HCT116 (cell line): ENCODE measurements around the gene NOBOX. TPM values are rescaled to one million over a fixed set of nuclear protein-coding genes. Genes with fewer than 3 reads are reported as not detected.

Experiments
- ATAC-seq: fragments of 200-7000 bp; cut with Tn5 transposase; 2 replicates; pipeline ENCODE4 v1.9.1; 2020; ENCODE audit warnings: mild to moderate bottlenecking, moderate library complexity
- BruUV-seq: library from RNA; stranded (reverse); fragments of 400-500 nt; replicated peaks from 2 replicates; lab custom pipeline; 2021; lab: Mats Ljungman, UMichigan
- CTCF ChIA-PET: fragments of 300-600 bp; sonication (Branson Sonifier 250); formaldehyde crosslinking; loops from one replicate; lab custom pipeline; 2021; ENCODE audit warnings: antibody characterized with exemption; lab: Charles Lee
- POLR2A ChIA-PET: fragments of 300-600, 350-600 bp; sonication (Branson Sonifier 250); formaldehyde crosslinking; loops from one replicate; lab custom pipeline; 2021; ENCODE audit warnings: antibody characterized with exemption; lab: Charles Lee
- RAD21 ChIA-PET, 2 experiments: fragments of 300-600 bp; sonication (Branson Sonifier 250); formaldehyde crosslinking; loops; one replicate each; lab custom pipeline; 2023; ENCODE audit warnings: low total read pairs in 2 of 2; ENCODE audit not compliant: uncharacterized antibody in 2 of 2, unreplicated experiment in 2 of 2, low non-redundant PET in 1 of 2; lab: Charles Lee
- DNase-seq: peaks from one replicate; pipeline ENCODE4 v3.0.0-alpha.2; 2010; ENCODE audit warnings: low read depth, low spot score
- H2AFZ ChIP-seq: fragments of 200-600 bp; shearing (Covaris generic), sonication (generic); 2 replicates; pipeline ENCODE4 v1.6.1; 2017; ENCODE audit warnings: low read depth, mixed run types, mixed read lengths, antibody characterized with exemption, low read length; ENCODE audit not compliant: poor library complexity, severe bottlenecking
- H3K27ac ChIP-seq: 2 replicates; pipeline ENCODE4 v1.5.1; 2012; ENCODE audit warnings: low read depth, low read length
- H3K27me3 ChIP-seq: fragments of 200-600 bp; sonication (generic); 2 replicates; pipeline ENCODE4 v1.6.1; 2016; ENCODE audit warnings: mixed run types, low read length, mixed read lengths; ENCODE audit not compliant: insufficient read depth
- H3K36me3 ChIP-seq, 2 experiments: fragments of 200-500 bp in 1 of 2; fragments of 200-600 bp in 1 of 2; sonication (Bioruptor generic) in 1 of 2; sonication (generic) in 1 of 2; 2 replicates each; pipeline versions ENCODE4 v1.5.1 to v1.6.1; 2014 to 2016; ENCODE audit warnings: low read length in 2 of 2, inconsistent platforms in 1 of 2, mixed read lengths in 1 of 2, mixed run types in 1 of 2; ENCODE audit not compliant: insufficient read depth in 2 of 2, control insufficient read depth in 1 of 2
- H3K4me1 ChIP-seq, 2 experiments: fragments of 200-600 bp in 1 of 2; sonication (generic) in 1 of 2; 2 replicates each; pipeline versions ENCODE4 v1.5.1 to v1.6.1; 2012 to 2017; ENCODE audit warnings: low read length in 2 of 2, inconsistent platforms in 1 of 2, mild to moderate bottlenecking in 1 of 2, mixed read lengths in 1 of 2, mixed run types in 1 of 2, moderate library complexity in 1 of 2; ENCODE audit not compliant: insufficient read depth in 2 of 2, control insufficient read depth in 1 of 2
- H3K4me2 ChIP-seq: fragments of 200-600 bp; sonication (generic); 2 replicates; pipeline ENCODE4 v1.6.1; 2017; ENCODE audit warnings: mixed run types, low read length, mixed read lengths
- H3K4me3 ChIP-seq, 2 experiments: fragments of 200-600 bp in 1 of 2; sonication (generic) in 1 of 2; replicated peaks in 1 of 2; 2 replicates each; pipeline ENCODE4 v1.5.1; 2011 to 2016; ENCODE audit warnings: low read length in 2 of 2, control low read depth in 1 of 2, low read depth in 1 of 2, mild to moderate bottlenecking in 1 of 2, mixed read lengths in 1 of 2, mixed run types in 1 of 2
- H3K79me2 ChIP-seq: fragments of 200-600 bp; sonication (generic); 2 replicates; pipeline ENCODE4 v1.6.1; 2017; ENCODE audit warnings: mild to moderate bottlenecking, mixed run types, low read length, moderate library complexity, mixed read lengths; ENCODE audit not compliant: insufficient read depth
- H3K9ac ChIP-seq: fragments of 200-600 bp; sonication (generic); 2 replicates; pipeline ENCODE4 v1.6.1; 2016; ENCODE audit warnings: low read length, mixed read lengths
- H3K9me2 ChIP-seq: fragments of 200-600 bp; sonication (generic), shearing (Covaris generic); 2 replicates; pipeline ENCODE4 v1.6.1; 2017; ENCODE audit warnings: mixed run types, mild to moderate bottlenecking, moderate library complexity; ENCODE audit not compliant: insufficient read depth
- H3K9me3 ChIP-seq, 2 experiments: fragments of 200-500 bp in 1 of 2; fragments of 200-600 bp in 1 of 2; sonication (Bioruptor generic) in 1 of 2; sonication (generic) in 1 of 2; 2 replicates each; pipeline ENCODE4 v1.6.1; 2014 to 2017; ENCODE audit warnings: low read length in 2 of 2, mixed read lengths in 2 of 2, inconsistent platforms in 1 of 2, low read depth in 1 of 2, mild to moderate bottlenecking in 1 of 2, mixed run types in 1 of 2, moderate library complexity in 1 of 2; ENCODE audit not compliant: control insufficient read depth in 1 of 2, insufficient read depth in 1 of 2
- H4K20me1 ChIP-seq: fragments of 200-600 bp; sonication (generic), shearing (Covaris generic); 2 replicates; pipeline ENCODE4 v1.6.1; 2017; ENCODE audit warnings: mixed run types, mild to moderate bottlenecking, moderate library complexity; ENCODE audit not compliant: insufficient read depth
- CBX3 ChIP-seq: IDR thresholded peaks from 2 replicates; pipeline ENCODE4 v1.6.1; 2012; ENCODE audit warnings: low read depth
- CEBPB ChIP-seq: IDR thresholded peaks from 2 replicates; pipeline ENCODE4 v1.6.1; 2012; ENCODE audit warnings: low read depth
- ELF1 ChIP-seq: IDR thresholded peaks from 2 replicates; pipeline ENCODE4 v1.6.1; 2012; ENCODE audit warnings: low read depth, borderline replicate concordance
- POLR2AphosphoS5 ChIP-seq: IDR thresholded peaks from 2 replicates; pipeline ENCODE4 v1.6.1; 2011; ENCODE audit warnings: mild to moderate bottlenecking, low read depth, low read length, moderate library complexity
- SRF ChIP-seq: IDR thresholded peaks from 2 replicates; pipeline ENCODE4 v1.6.1; 2012; ENCODE audit warnings: low read depth
- TCF7L2 ChIP-seq: IDR thresholded peaks from 2 replicates; pipeline ENCODE4 v1.7.0; 2011; ENCODE audit warnings: borderline replicate concordance, inconsistent platforms; ENCODE audit not compliant: insufficient read depth, insufficient read length; ENCODE audit errors: extremely low read depth
- YY1 ChIP-seq: IDR thresholded peaks from 2 replicates; pipeline ENCODE4 v1.6.1; 2011; ENCODE audit warnings: low read length, low read depth, moderate library complexity, mild to moderate bottlenecking; ENCODE audit not compliant: insufficient replicate concordance; ENCODE audit errors: extremely low read depth
- ZFX ChIP-seq: fragments of 450-650 bp; IDR thresholded peaks from 2 replicates; pipeline ENCODE4 v1.6.1; 2017
- ZNF274 ChIP-seq: fragments of 200-500 bp; sonication (Bioruptor generic); IDR thresholded peaks from 2 replicates; pipeline ENCODE4 v1.6.1; 2014; ENCODE audit warnings: mild to moderate bottlenecking, low read depth, low read length, inconsistent platforms
- intact Hi-C: fragments of 100-400 bp; cut with micrococcal nuclease; formaldehyde crosslinking; loops from 2 replicates; pipeline ENCODE4 v1.10.0; 2022
- total RNA-seq: library from RNA; stranded (reverse); gene quantifications from one replicate; pipeline ENCODE4 v1.2.1, GENCODE V29; 2021; ENCODE audit not compliant: unreplicated experiment
- TF ChIP-seq, protein P1 (sequence below): IDR thresholded peaks from 2 replicates; pipeline ENCODE4 v1.6.1; 2012; ENCODE audit warnings: low read depth
- TF ChIP-seq, protein P2 (sequence below), 3 experiments: fragments of 200-600 bp in 1 of 3; sonication (generic) in 1 of 3; IDR thresholded peaks in 2 of 3; conservative IDR thresholded peaks in 1 of 3; 2 replicates each; pipeline ENCODE4 v1.5.1; 2012 to 2017; ENCODE audit warnings: low read depth in 2 of 3, low read length in 2 of 3, antibody characterized with exemption in 1 of 3, borderline replicate concordance in 1 of 3, control low read depth in 1 of 3, mild to moderate bottlenecking in 1 of 3, mixed read lengths in 1 of 3, mixed run types in 1 of 3, moderate library complexity in 1 of 3; ENCODE audit not compliant: insufficient read depth in 1 of 3
- TF ChIP-seq, protein P3 (sequence below): IDR thresholded peaks from 2 replicates; pipeline ENCODE4 v1.6.1; 2011; ENCODE audit warnings: mild to moderate bottlenecking, low read length, moderate library complexity; ENCODE audit not compliant: insufficient replicate concordance; ENCODE audit errors: extremely low read depth

NOBOX gene
- total RNA-seq, 1 experiment from 2014 or later, result not detected

DNA sequence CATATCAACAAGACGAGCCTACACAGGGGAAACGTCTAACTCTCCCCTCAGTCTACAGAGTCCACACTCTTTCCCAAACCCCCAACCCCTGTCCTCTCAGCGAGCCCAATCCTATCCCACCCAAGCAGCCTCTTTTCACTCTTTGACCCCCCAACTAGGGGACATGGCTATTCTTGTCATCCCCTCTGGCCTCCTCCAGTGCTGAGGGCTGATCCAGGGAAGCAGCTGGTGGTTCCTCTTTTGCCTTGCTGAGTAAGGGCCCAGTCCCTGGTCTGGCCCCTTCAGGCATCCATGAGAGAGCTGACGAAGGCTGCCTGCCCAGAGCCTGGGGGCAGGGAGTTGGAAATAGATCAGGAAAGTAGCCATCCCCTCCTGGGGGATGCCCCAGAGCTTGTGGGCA is 6.4 kb downstream of the NOBOX start:
- Histone ChIP-seq H2AFZ (no peak overlapping the region), H3K9ac (no peak overlapping the region), H3K4me3 (no peak overlapping the region), H4K20me1 (no peaks in the 10 kb centered on the region), H3K9me3 (no peaks in the 10 kb centered on the region), H3K79me2 (no peaks in the 10 kb centered on the region), H3K4me2 (no peak overlapping the region), H3K27me3 (0 out of 2 replicates have a peak, but pooled peaks cover under 1% of the 10 kb centered on the region), H3K9me2 (no peaks in the 10 kb centered on the region), H3K27ac (no peak overlapping the region), H3K36me3 (no peaks in the 10 kb centered on the region), H3K4me1 (peaks cover 0 to 1% of the 10 kb centered on the region in 2 experiments; a peak in 1 of 4 replicates)
- ChIA-PET CTCF (no interaction called here), RAD21 (no interaction called here), POLR2A (no interaction called here)
- DNase-seq (no peak), ATAC-seq (no peak)
- BruUV-seq, result no TSS peak
- intact Hi-C loops, result no loop called here
- no peak for TF ChIP-seq SRF
- no peak for TF ChIP-seq ZFX
- no peak for TF ChIP-seq CBX3
- TF ChIP-seq ELF1, result no peak
- TF ChIP-seq POLR2AphosphoS5, result no peak
- no peak for TF ChIP-seq ZNF274
- no peak for TF ChIP-seq TCF7L2
- no peak for TF ChIP-seq YY1
- TF ChIP-seq, protein P1, sequence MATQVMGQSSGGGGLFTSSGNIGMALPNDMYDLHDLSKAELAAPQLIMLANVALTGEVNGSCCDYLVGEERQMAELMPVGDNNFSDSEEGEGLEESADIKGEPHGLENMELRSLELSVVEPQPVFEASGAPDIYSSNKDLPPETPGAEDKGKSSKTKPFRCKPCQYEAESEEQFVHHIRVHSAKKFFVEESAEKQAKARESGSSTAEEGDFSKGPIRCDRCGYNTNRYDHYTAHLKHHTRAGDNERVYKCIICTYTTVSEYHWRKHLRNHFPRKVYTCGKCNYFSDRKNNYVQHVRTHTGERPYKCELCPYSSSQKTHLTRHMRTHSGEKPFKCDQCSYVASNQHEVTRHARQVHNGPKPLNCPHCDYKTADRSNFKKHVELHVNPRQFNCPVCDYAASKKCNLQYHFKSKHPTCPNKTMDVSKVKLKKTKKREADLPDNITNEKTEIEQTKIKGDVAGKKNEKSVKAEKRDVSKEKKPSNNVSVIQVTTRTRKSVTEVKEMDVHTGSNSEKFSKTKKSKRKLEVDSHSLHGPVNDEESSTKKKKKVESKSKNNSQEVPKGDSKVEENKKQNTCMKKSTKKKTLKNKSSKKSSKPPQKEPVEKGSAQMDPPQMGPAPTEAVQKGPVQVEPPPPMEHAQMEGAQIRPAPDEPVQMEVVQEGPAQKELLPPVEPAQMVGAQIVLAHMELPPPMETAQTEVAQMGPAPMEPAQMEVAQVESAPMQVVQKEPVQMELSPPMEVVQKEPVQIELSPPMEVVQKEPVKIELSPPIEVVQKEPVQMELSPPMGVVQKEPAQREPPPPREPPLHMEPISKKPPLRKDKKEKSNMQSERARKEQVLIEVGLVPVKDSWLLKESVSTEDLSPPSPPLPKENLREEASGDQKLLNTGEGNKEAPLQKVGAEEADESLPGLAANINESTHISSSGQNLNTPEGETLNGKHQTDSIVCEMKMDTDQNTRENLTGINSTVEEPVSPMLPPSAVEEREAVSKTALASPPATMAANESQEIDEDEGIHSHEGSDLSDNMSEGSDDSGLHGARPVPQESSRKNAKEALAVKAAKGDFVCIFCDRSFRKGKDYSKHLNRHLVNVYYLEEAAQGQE, result no peak
- TF ChIP-seq, protein P2, sequence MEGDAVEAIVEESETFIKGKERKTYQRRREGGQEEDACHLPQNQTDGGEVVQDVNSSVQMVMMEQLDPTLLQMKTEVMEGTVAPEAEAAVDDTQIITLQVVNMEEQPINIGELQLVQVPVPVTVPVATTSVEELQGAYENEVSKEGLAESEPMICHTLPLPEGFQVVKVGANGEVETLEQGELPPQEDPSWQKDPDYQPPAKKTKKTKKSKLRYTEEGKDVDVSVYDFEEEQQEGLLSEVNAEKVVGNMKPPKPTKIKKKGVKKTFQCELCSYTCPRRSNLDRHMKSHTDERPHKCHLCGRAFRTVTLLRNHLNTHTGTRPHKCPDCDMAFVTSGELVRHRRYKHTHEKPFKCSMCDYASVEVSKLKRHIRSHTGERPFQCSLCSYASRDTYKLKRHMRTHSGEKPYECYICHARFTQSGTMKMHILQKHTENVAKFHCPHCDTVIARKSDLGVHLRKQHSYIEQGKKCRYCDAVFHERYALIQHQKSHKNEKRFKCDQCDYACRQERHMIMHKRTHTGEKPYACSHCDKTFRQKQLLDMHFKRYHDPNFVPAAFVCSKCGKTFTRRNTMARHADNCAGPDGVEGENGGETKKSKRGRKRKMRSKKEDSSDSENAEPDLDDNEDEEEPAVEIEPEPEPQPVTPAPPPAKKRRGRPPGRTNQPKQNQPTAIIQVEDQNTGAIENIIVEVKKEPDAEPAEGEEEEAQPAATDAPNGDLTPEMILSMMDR (IDR thresholded peaks at IDR 0.05 in 2 of 3, conservative IDR thresholded peaks at IDR 0.05 in 1 of 3; ENCODE audit: borderline replicate concordance in 1 of 3, insufficient read depth in 1 of 3, low read depth in 2 of 3, low read length in 2 of 3), result no peak
- TF ChIP-seq CEBPB, result no peak
- TF ChIP-seq, protein P3, sequence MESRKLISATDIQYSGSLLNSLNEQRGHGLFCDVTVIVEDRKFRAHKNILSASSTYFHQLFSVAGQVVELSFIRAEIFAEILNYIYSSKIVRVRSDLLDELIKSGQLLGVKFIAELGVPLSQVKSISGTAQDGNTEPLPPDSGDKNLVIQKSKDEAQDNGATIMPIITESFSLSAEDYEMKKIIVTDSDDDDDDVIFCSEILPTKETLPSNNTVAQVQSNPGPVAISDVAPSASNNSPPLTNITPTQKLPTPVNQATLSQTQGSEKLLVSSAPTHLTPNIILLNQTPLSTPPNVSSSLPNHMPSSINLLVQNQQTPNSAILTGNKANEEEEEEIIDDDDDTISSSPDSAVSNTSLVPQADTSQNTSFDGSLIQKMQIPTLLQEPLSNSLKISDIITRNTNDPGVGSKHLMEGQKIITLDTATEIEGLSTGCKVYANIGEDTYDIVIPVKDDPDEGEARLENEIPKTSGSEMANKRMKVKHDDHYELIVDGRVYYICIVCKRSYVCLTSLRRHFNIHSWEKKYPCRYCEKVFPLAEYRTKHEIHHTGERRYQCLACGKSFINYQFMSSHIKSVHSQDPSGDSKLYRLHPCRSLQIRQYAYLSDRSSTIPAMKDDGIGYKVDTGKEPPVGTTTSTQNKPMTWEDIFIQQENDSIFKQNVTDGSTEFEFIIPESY, result no peak
